Retinal pigment epithelial cell (primary cell): Measurements from ENCODE around the gene COA7.

ENCODE experiments used
- DNase-seq: peaks from one replicate; pipeline ENCODE4 v3.0.0-alpha.2; 2010; ENCODE audit warnings: low read depth
- H3K4me3 ChIP-seq: 2 replicates; pipeline ENCODE4 v1.5.1; 2011; ENCODE audit warnings: mild to moderate bottlenecking, low read length, control low read depth, moderate library complexity
- TF ChIP-seq, protein P1 (sequence below): conservative IDR thresholded peaks from 2 replicates; pipeline ENCODE4 v1.5.1; 2011; ENCODE audit warnings: low read depth, low read length, control low read depth, inconsistent platforms

Gene COA7

DNA sequence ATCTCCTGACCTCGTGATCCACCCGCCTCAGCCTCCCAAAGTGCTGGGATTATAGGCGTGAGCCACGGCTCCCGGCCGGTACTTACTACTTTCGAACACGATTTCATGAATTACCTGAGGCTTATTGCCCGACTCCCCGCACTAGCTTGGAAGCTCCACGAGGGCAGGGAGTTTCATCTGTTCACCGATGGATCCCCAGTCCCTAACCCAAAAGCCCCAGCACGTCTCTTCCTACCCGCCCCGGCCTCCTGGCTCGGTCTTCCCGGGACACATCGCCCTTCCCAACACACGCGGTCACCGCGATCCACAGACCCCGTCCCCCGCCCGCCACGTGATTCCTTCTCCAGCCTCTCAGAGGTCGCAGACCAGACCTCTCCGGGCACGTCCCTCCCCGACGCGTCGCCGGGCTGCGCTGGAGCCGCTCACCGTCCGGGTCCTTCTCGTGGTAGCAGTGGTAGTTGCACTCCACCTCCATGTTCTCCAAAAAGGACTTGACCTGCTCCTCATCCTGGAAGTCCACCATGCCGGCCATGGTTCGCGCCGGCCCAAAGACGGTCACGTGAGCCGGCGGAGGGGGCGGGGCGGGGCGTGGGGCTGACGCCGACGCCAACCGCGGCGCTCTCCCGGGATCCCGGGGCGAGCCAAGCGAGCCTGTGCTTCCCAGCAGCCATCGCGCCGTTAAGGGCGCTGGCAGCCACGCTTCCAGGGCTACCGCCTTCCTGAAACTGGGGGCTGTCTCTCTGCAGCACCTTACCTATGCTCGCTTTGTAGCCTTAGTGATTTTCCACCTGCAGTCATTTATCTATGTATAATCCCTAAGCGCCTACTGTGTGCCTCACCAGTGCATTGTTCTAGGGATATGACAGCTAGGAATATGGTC lies at the start of gene COA7:
Gene COA7, minus strand, starts transcription at position 553 of the 880 bp plus-strand sequence. Its CDS starts 21 bp downstream, at position 532.
- peak within 1 kb of the TSS; percentile 73 for H3K4me3 ChIP-seq
- DNase-seq: no peak
- TF ChIP-seq, protein P1, sequence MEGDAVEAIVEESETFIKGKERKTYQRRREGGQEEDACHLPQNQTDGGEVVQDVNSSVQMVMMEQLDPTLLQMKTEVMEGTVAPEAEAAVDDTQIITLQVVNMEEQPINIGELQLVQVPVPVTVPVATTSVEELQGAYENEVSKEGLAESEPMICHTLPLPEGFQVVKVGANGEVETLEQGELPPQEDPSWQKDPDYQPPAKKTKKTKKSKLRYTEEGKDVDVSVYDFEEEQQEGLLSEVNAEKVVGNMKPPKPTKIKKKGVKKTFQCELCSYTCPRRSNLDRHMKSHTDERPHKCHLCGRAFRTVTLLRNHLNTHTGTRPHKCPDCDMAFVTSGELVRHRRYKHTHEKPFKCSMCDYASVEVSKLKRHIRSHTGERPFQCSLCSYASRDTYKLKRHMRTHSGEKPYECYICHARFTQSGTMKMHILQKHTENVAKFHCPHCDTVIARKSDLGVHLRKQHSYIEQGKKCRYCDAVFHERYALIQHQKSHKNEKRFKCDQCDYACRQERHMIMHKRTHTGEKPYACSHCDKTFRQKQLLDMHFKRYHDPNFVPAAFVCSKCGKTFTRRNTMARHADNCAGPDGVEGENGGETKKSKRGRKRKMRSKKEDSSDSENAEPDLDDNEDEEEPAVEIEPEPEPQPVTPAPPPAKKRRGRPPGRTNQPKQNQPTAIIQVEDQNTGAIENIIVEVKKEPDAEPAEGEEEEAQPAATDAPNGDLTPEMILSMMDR: no peak

DNA sequence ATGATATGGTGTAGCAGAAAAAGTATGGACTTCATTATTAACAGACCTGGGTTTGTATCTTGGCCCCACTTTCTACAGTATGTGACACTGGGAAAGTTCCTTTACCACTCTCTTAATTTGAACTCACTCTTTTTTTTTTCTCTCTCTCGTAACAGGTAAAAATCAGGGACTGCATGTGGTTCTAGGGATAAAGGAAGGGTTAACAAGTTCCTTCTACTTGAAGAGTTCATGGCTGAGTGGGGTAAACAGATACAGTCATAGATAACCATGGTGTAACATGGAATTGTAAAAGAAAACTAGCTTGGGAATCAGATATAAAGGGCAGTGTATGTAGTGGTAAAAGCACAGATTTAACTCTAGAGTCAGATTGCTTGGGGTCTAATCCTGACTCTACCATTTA lies 49.3 kb upstream of the COA7 start:
- DNase-seq: no peak

DNA sequence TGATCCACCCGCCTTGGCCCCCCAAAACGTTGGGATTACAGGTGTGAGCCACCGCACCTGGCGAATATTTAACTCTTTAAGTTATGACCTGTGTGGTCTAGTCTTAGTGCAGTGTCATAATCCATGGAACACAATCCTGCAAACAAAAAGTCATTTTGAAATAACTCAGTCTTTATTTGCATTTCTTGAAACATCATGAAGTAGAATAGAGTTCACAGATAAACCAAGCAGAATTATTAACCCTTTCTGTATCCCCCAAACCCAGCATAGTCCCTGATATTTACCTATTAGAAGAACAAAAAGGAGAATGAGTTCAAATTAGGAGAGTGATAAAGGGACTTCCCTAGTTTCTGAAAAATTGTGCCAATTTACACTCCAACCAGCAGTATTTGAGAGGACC lies 48.0 kb upstream of the COA7 start:
- TF ChIP-seq, protein P1: no peak
- DNase-seq: no peak
- H3K4me3 ChIP-seq: no peak overlapping the region

More for the DNA sequence above, 49.3 kb upstream of the COA7 start:
- TF ChIP-seq, protein P1: no peak
- no peak overlapping the region for H3K4me3 ChIP-seq

DNA sequence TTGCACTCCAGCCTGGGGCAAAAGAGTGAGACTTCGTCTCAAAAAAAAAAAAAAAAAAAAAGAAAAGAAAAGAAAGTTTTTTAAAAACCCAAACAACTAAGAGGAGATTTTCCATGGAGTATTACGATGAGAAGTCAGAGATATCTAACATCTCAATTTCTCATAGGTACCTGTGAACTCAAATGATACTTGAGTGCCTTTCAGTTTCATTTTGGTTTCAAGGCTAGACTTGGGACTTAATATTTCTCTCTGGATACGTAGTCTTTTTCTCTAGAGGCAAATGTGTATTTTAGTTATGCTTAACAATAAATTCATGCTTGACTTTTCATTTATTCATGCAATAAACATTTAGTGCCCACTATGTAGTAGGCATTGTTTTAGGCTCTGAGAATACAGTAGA lies 43.1 kb upstream of the COA7 start:
- no peak for DNase-seq
- TF ChIP-seq, protein P1: no peak
- H3K4me3 ChIP-seq: no peak overlapping the region

DNA sequence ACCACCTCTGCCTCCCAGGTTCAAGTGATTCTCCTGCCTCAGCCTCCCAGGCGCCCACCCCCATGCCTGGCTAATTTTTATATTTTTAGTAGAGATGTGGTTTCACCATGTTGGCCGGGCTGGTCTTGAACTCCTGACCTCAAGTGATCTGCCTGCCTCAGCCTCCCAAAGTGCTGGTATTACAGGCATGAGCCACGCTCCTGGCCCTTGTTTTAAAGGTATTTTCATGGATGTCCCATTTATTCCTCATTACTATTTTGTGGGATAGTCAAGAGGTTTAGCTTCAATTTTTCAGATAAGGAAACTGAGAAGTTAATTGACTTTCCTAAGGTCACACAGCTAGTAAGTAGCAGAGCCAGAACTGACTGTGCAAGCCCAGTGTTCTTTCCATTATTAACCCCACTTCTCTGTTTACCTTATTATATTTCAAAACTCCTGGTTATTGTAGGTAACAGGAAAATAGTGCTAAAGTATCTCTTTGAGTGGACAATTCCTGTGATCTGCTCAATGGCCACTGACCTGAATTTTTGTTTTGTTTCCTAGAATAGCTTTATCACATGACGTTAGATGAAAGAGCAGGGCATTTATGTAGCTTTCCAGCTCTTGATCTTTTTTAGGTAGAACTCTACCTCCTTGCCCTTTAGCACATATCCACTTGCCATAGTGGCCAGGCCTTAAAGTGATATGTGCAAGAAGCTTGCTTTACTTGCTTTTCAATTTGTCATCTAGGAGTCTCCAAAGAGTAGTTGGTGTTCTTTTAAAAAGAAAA lies 41.7 kb upstream of the COA7 start:
- H3K4me3 ChIP-seq: no peak overlapping the region
- DNase-seq: no peak
- TF ChIP-seq, protein P1: no peak

GRCh38 chr1:52738893-52739292 lies 40.7 kb upstream of the COA7 start:
- TF ChIP-seq, protein P1: no peak
- DNase-seq: no peak
- H3K4me3 ChIP-seq: no peak overlapping the region
